ENCODE data around the gene ERICH2.

- TF ChIP-seq CTCF (tag by site-specific recombination; IDR thresholded peaks at IDR 0.05) (no peak), ZNF221 (tag by site-specific recombination; IDR thresholded peaks at IDR 0.05; ENCODE audit: borderline replicate concordance) (no peak), HOXD13 (CRISPR knock-in tag; IDR thresholded peaks at IDR 0.05; ENCODE audit: borderline replicate concordance) (no peak), ZNF776 (tag by site-specific recombination; IDR thresholded peaks at IDR 0.05; ENCODE audit: borderline replicate concordance) (no peak), ZNF610 (tag by site-specific recombination; IDR thresholded peaks at IDR 0.05; ENCODE audit: borderline replicate concordance) (no peak), ZSCAN30 (tag by site-specific recombination; IDR thresholded peaks at IDR 0.05) (no peak), ZNF24 (tag by site-specific recombination; IDR thresholded peaks at IDR 0.05) (no peak), TCF7L2 (IDR thresholded peaks at IDR 0.05; ENCODE audit: borderline replicate concordance, low read depth, low read length) (no peak), ZBTB20 (tag by site-specific recombination; IDR thresholded peaks at IDR 0.05) (no peak), SP2 (tag by site-specific recombination; IDR thresholded peaks at IDR 0.05) (no peak), ZNF394 (tag by site-specific recombination; IDR thresholded peaks at IDR 0.05; ENCODE audit: borderline replicate concordance) (no peak), ZNF138 (tag by site-specific recombination; IDR thresholded peaks at IDR 0.05; ENCODE audit: borderline replicate concordance) (no peak), ZSCAN16 (tag by site-specific recombination; IDR thresholded peaks at IDR 0.05) (no peak), ZNF174 (tag by site-specific recombination; IDR thresholded peaks at IDR 0.05) (no peak)
Measured at GRCh38 chr2:170779304-170779703, 9.1 kb downstream of the ERICH2 start.

Data from HEK293 (cell line).